Panc1 (cell line): Measurements from ENCODE around the gene IL17RB. TPM values are rescaled to one million over a fixed set of nuclear protein-coding genes. Genes with fewer than 3 reads are reported as not detected.

ENCODE experiments used
- ATAC-seq: fragments of 200-7000 bp; cut with Tn5 transposase; 2 replicates; pipeline ENCODE4 v1.9.1; 2020; ENCODE audit warnings: mild to moderate bottlenecking, moderate library complexity
- BruUV-seq: library from RNA; stranded (reverse); fragments of 400-500 nt; replicated peaks from 2 replicates; lab custom pipeline; 2021; lab: Mats Ljungman, UMichigan
- CTCF ChIA-PET: fragments of 300-600 bp; sonication (Branson Sonifier 250); formaldehyde crosslinking; loops from one replicate; lab custom pipeline; 2022; ENCODE audit warnings: antibody characterized with exemption; lab: Charles Lee
- POLR2A ChIA-PET: fragments of 300-600 bp; sonication (Branson Sonifier 250); formaldehyde crosslinking; loops from one replicate; lab custom pipeline; 2022; ENCODE audit warnings: antibody characterized with exemption; lab: Charles Lee
- DNase-seq: peaks from one replicate; pipeline ENCODE4 v3.0.0-alpha.2; 2010; ENCODE audit warnings: low read depth, low spot score
- H3K27ac ChIP-seq: 2 replicates; pipeline ENCODE4 v1.5.1; 2011; ENCODE audit warnings: mild to moderate bottlenecking, low read length, inconsistent platforms
- H3K27me3 ChIP-seq: fragments of 200-500 bp; sonication (Bioruptor generic); 2 replicates; pipeline ENCODE4 v1.6.0; 2014; ENCODE audit warnings: low read length, inconsistent platforms; ENCODE audit not compliant: control insufficient read depth, insufficient read depth
- H3K36me3 ChIP-seq: fragments of 200-500 bp; sonication (Bioruptor generic); 2 replicates; pipeline ENCODE4 v1.5.1; 2014; ENCODE audit warnings: inconsistent platforms, mild to moderate bottlenecking, low read length, moderate library complexity; ENCODE audit not compliant: control insufficient read depth, insufficient read depth
- H3K4me1 ChIP-seq: 2 replicates; pipeline ENCODE4 v1.5.1; 2011; ENCODE audit warnings: inconsistent platforms, mild to moderate bottlenecking, low read length, moderate library complexity; ENCODE audit not compliant: control insufficient read depth, insufficient read depth
- H3K4me3 ChIP-seq, 2 experiments: 2 replicates each; pipeline ENCODE4 v1.5.1; 2011 to 2012; ENCODE audit warnings: low read depth in 2 of 2, low read length in 2 of 2, mild to moderate bottlenecking in 2 of 2, inconsistent platforms in 1 of 2, moderate library complexity in 1 of 2
- H3K9me3 ChIP-seq: fragments of 200-500 bp; sonication (Bioruptor generic); 2 replicates; pipeline ENCODE4 v1.5.1; 2014; ENCODE audit warnings: low read depth, mild to moderate bottlenecking, inconsistent platforms, low read length, moderate library complexity; ENCODE audit not compliant: control insufficient read depth, insufficient read depth
- POLR2AphosphoS5 ChIP-seq: IDR thresholded peaks from 2 replicates; pipeline ENCODE4 v1.6.1; 2012; ENCODE audit warnings: mild to moderate bottlenecking, low read depth, low read length, moderate library complexity
- SIN3A ChIP-seq: IDR thresholded peaks from 2 replicates; pipeline ENCODE4 v1.6.1; 2012; ENCODE audit warnings: low read depth, mild to moderate bottlenecking, low read length, moderate library complexity, borderline replicate concordance; ENCODE audit not compliant: insufficient read depth
- TCF7L2 ChIP-seq: IDR thresholded peaks from 2 replicates; pipeline ENCODE4 v1.6.1; 2011; ENCODE audit warnings: mild to moderate bottlenecking, low read depth, low read length, inconsistent platforms
- in situ Hi-C: cut with HindIII; loops from 2 replicates; pipeline ENCODE4 v1.10.0; 2016; ENCODE audit warnings: low sequenced_read_pairs, low pct_unique_long_range_greater_than_20kb
- intact Hi-C: fragments of 100-400 bp; cut with micrococcal nuclease; formaldehyde crosslinking; loops from one replicate; pipeline ENCODE4 v1.10.0; 2022; ENCODE audit not compliant: unreplicated experiment
- total RNA-seq: library from RNA; stranded (reverse); gene quantifications from one replicate; pipeline ENCODE4 v1.2.1, GENCODE V29; 2021; ENCODE audit not compliant: unreplicated experiment
- TF ChIP-seq, protein P1 (sequence below): fragments of 450-650 bp; IDR thresholded peaks from 2 replicates; pipeline ENCODE4 v1.5.1; 2017; ENCODE audit warnings: mild to moderate bottlenecking
- TF ChIP-seq, protein P2 (sequence below), 2 experiments: IDR thresholded peaks; 2 replicates each; pipeline ENCODE4 v1.6.1; 2011 to 2012; ENCODE audit warnings: low read depth in 2 of 2, control low read depth in 1 of 2, low read length in 1 of 2, mild to moderate bottlenecking in 1 of 2, moderate library complexity in 1 of 2; ENCODE audit not compliant: insufficient read depth in 1 of 2

The IL17RB gene
- total RNA-seq, 1 experiment from 2014 or later: 15.9 TPM

DNA sequence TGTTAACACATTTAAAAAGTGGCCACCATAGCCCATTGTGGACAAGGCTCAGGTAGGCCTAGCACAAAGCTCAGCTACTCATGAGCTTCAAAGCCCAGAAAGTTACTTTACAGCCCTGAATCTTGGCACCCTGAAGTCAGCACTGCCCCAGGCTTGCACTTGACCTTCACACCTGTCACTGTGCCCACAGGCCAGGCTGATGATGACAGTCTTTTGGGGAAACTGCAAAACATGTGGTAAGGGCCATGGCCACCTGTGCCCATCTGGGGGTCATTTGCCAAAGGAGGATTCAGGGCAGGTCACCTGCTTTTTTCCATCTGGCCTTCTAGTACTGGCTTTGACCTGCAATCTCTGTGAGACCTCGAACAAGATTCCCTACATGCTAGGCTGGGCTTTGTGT lies 11.1 kb upstream of the IL17RB start:
- intact Hi-C loops: no loop called here
- in situ Hi-C loops: no loop called here
- Histone ChIP-seq H3K4me1 (no peaks in the 10 kb centered on the region), H3K9me3 (no peaks in the 10 kb centered on the region), H3K27ac (no peak overlapping the region), H3K36me3 (no peaks in the 10 kb centered on the region), H3K4me3 (no peak overlapping the region), H3K27me3 (no peaks in the 10 kb centered on the region)
- ChIA-PET CTCF (no interaction called here), POLR2A (no interaction called here)
- DNase-seq (no peak), ATAC-seq (no peak)
- no TSS peak for BruUV-seq
- TF ChIP-seq, protein P1, sequence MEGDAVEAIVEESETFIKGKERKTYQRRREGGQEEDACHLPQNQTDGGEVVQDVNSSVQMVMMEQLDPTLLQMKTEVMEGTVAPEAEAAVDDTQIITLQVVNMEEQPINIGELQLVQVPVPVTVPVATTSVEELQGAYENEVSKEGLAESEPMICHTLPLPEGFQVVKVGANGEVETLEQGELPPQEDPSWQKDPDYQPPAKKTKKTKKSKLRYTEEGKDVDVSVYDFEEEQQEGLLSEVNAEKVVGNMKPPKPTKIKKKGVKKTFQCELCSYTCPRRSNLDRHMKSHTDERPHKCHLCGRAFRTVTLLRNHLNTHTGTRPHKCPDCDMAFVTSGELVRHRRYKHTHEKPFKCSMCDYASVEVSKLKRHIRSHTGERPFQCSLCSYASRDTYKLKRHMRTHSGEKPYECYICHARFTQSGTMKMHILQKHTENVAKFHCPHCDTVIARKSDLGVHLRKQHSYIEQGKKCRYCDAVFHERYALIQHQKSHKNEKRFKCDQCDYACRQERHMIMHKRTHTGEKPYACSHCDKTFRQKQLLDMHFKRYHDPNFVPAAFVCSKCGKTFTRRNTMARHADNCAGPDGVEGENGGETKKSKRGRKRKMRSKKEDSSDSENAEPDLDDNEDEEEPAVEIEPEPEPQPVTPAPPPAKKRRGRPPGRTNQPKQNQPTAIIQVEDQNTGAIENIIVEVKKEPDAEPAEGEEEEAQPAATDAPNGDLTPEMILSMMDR: no peak
- TF ChIP-seq TCF7L2 (no peak), POLR2AphosphoS5 (no peak), SIN3A (no peak)
- TF ChIP-seq, protein P2, sequence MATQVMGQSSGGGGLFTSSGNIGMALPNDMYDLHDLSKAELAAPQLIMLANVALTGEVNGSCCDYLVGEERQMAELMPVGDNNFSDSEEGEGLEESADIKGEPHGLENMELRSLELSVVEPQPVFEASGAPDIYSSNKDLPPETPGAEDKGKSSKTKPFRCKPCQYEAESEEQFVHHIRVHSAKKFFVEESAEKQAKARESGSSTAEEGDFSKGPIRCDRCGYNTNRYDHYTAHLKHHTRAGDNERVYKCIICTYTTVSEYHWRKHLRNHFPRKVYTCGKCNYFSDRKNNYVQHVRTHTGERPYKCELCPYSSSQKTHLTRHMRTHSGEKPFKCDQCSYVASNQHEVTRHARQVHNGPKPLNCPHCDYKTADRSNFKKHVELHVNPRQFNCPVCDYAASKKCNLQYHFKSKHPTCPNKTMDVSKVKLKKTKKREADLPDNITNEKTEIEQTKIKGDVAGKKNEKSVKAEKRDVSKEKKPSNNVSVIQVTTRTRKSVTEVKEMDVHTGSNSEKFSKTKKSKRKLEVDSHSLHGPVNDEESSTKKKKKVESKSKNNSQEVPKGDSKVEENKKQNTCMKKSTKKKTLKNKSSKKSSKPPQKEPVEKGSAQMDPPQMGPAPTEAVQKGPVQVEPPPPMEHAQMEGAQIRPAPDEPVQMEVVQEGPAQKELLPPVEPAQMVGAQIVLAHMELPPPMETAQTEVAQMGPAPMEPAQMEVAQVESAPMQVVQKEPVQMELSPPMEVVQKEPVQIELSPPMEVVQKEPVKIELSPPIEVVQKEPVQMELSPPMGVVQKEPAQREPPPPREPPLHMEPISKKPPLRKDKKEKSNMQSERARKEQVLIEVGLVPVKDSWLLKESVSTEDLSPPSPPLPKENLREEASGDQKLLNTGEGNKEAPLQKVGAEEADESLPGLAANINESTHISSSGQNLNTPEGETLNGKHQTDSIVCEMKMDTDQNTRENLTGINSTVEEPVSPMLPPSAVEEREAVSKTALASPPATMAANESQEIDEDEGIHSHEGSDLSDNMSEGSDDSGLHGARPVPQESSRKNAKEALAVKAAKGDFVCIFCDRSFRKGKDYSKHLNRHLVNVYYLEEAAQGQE (IDR thresholded peaks at IDR 0.05; ENCODE audit: insufficient read depth in 1 of 2, low read depth in 2 of 2, low read length in 1 of 2): no peak

DNA sequence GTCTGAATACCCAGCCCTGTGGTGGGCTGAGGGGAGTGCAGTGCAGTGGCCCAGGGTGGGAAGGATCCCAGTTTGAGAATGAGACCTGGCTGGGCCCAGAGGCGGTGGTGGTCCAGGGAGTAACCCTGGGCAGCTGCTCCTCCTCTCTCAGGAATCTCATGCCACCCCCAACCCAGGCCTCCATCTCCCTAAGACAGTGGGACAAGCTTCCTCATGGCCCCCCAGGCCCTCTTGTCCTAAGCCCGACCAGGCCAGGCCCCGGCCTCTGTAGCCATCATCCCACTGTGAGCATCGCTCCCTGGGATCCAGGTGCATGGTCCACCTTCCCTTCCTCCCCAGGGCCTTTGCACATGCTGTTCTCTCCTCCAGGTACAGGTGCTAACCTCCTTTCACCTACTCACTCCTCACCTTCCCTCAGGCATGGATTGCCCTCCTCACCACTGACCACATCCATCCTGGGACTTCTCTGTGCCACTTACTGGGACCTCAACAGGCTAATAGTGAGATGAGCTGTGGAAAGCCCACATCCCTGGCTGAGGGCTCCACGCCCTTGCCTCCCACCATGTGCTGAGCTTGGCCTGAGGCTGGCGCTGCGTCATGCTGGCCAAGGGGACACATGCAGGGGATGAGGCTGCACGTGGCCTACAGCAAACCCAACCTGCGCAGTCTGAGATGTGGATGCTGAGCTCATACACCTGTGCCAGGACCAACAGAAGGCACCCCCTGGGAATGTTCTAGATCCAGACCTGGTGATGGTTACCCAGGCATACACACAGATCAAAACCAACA lies 10.1 kb upstream of the IL17RB start:
- CTCF ChIA-PET: no interaction called here
- H3K27me3 ChIP-seq: no peaks in the 10 kb centered on the region

More for the DNA sequence above, 10.1 kb upstream of the IL17RB start:
- ATAC-seq (no peak), DNase-seq (no peak)
- Histone ChIP-seq H3K36me3 (no peaks in the 10 kb centered on the region), H3K4me3 (no peak overlapping the region), H3K9me3 (no peaks in the 10 kb centered on the region), H3K27ac (no peak overlapping the region), H3K4me1 (peaks cover 3% of the 10 kb centered on the region)
- intact Hi-C loops (no loop called here), in situ Hi-C loops (no loop called here)
- TF ChIP-seq, protein P2 (IDR thresholded peaks at IDR 0.05; ENCODE audit: insufficient read depth in 1 of 2, low read depth in 2 of 2, low read length in 1 of 2): no peak
- TF ChIP-seq SIN3A (no peak), POLR2AphosphoS5 (no peak), TCF7L2 (no peak)
- TF ChIP-seq, protein P1: no peak
- POLR2A ChIA-PET: no interaction called here
- BruUV-seq: no TSS peak
